GM12878 (cell line): Measurements from ENCODE around the gene PAF1.
A peak's percentile ranks its signal among the peaks of the same experiment; 100 is the strongest.

Source experiments
- CTCF ChIP-seq, 3 experiments: IDR thresholded peaks in 2 of 3; conservative IDR thresholded peaks in 1 of 3; 2 replicates each; pipeline ENCODE4 v1.5.1; 2011; ENCODE audit warnings: low read depth in 3 of 3, low read length in 3 of 3, mild to moderate bottlenecking in 3 of 3, control low read depth in 2 of 3, moderate library complexity in 2 of 3, inconsistent platforms in 1 of 3, mixed read lengths in 1 of 3; ENCODE audit not compliant: control insufficient read depth in 2 of 3, insufficient read depth in 1 of 3; ENCODE audit errors: extremely low read depth in 1 of 3
- ZSCAN29 ChIP-seq: fragments of 450-650 bp; IDR thresholded peaks from 2 replicates; pipeline ENCODE4 v1.6.1; 2017; ENCODE audit warnings: mild to moderate bottlenecking, moderate library complexity

- TF ChIP-seq CTCF (IDR thresholded peaks at IDR 0.05 in 2 of 3, conservative IDR thresholded peaks at IDR 0.05 in 1 of 3; ENCODE audit: control insufficient read depth in 2 of 3, extremely low read depth in 1 of 3, insufficient read depth in 1 of 3, low read depth in 3 of 3, low read length in 3 of 3), result peak in 2 of 3 experiments; percentile 79 to 90
- peak; percentile 77 for TF ChIP-seq ZSCAN29
These were observed 21.4 kb upstream of the PAF1 start, which contains the start of gene PLEKHG2 for GRCh38 chr19:39412100-39412866.
